Glutamatergic neuron (in vitro differentiated cells): ENCODE results near the gene LSMEM2. TPM values are rescaled to one million over a fixed set of nuclear protein-coding genes. Genes with fewer than 3 reads are reported as not detected.

Experiments used
- DNase-seq: peaks from one replicate; pipeline ENCODE4 v3.0.0; 2022
- H3K27ac Mint-ChIP-seq: one replicate; pipeline ENCODE4 v1.8.0; 2020; ENCODE audit warnings: mild to moderate bottlenecking, mixed read lengths, inconsistent platforms; ENCODE audit not compliant: unreplicated experiment
- H3K27me3 Mint-ChIP-seq: one replicate; pipeline ENCODE4 v1.8.0; 2020; ENCODE audit warnings: mild to moderate bottlenecking, moderate library complexity, mixed read lengths, inconsistent platforms; ENCODE audit not compliant: unreplicated experiment
- H3K36me3 Mint-ChIP-seq: one replicate; pipeline ENCODE4 v1.8.0; 2020; ENCODE audit warnings: mild to moderate bottlenecking, mixed read lengths, inconsistent platforms; ENCODE audit not compliant: unreplicated experiment
- H3K4me1 Mint-ChIP-seq: one replicate; pipeline ENCODE4 v1.8.0; 2020; ENCODE audit warnings: mild to moderate bottlenecking, low read depth, mixed read lengths, inconsistent platforms; ENCODE audit not compliant: unreplicated experiment
- H3K4me3 Mint-ChIP-seq: one replicate; pipeline ENCODE4 v1.8.0; 2020; ENCODE audit warnings: mild to moderate bottlenecking, mixed read lengths, inconsistent platforms; ENCODE audit not compliant: unreplicated experiment
- H3K9me3 Mint-ChIP-seq: one replicate; pipeline ENCODE4 v1.8.0; 2020; ENCODE audit warnings: mild to moderate bottlenecking, moderate library complexity, mixed read lengths, inconsistent platforms; ENCODE audit not compliant: unreplicated experiment
- total RNA-seq: library from RNA; stranded (reverse); fragmentation: NEBNext Ultra II Directional; extraction: Animal tissue kit (Norgen Biotek cat#: 25700); gene quantifications from one replicate; pipeline ENCODE4 v1.2.1, GENCODE V29; 2021; ENCODE audit not compliant: unreplicated experiment
- TF ChIP-seq, protein P1 (sequence below): fragments of 200-600 bp; sonication (generic); IDR thresholded peaks from one replicate; pipeline ENCODE4 v1.5.0; 2021; ENCODE audit not compliant: partially characterized antibody, unreplicated experiment

Gene LSMEM2
- total RNA-seq, 1 donor from 2014 or later: not detected

DNA sequence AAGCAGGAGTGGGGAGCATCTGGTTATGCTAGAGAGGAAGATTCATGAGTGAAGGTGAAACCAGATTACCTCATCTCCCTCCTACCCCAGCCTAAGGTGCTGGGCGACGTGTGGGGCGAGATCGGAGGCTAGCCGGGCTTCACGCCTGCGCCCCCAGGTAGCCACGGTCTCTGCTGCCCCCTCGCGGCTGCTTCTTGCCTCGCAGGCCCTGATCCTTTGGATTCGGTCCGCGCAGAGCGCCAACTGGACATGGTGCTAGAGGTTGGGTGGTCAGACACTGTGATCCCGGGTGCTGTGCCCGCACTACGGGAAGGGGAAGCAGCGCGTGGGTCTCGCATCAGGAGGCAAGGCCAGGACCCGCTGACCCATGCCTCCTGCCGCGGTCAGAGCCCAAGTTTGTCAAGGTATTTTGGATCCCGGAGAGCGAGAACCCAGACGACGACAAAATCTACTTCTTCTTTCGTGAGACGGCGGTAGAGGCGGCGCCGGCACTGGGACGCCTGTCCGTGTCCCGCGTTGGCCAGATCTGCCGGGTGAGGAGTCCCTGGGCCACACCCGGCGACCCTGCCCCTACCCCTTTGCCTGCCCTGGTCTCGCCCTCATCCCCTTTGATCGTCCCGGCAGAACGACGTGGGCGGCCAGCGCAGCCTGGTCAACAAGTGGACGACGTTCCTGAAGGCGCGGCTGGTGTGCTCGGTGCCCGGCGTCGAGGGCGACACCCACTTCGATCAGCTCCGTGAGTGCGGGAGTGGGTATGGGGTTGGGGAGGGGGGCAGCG lies 5.8 kb upstream of the LSMEM2 start:
- Mint-ChIP-seq H3K27ac (no peak overlapping the region), H3K9me3 (peaks cover 7% of the 10 kb centered on the region), H3K4me3 (no peak overlapping the region), H3K4me1 (peaks cover 4% of the 10 kb centered on the region), H3K27me3 (peaks cover 18% of the 10 kb centered on the region), H3K36me3 (no peaks in the 10 kb centered on the region)
- TF ChIP-seq, protein P1, sequence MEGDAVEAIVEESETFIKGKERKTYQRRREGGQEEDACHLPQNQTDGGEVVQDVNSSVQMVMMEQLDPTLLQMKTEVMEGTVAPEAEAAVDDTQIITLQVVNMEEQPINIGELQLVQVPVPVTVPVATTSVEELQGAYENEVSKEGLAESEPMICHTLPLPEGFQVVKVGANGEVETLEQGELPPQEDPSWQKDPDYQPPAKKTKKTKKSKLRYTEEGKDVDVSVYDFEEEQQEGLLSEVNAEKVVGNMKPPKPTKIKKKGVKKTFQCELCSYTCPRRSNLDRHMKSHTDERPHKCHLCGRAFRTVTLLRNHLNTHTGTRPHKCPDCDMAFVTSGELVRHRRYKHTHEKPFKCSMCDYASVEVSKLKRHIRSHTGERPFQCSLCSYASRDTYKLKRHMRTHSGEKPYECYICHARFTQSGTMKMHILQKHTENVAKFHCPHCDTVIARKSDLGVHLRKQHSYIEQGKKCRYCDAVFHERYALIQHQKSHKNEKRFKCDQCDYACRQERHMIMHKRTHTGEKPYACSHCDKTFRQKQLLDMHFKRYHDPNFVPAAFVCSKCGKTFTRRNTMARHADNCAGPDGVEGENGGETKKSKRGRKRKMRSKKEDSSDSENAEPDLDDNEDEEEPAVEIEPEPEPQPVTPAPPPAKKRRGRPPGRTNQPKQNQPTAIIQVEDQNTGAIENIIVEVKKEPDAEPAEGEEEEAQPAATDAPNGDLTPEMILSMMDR: peak; percentile 97
- peak; percentile 91 for DNase-seq

DNA sequence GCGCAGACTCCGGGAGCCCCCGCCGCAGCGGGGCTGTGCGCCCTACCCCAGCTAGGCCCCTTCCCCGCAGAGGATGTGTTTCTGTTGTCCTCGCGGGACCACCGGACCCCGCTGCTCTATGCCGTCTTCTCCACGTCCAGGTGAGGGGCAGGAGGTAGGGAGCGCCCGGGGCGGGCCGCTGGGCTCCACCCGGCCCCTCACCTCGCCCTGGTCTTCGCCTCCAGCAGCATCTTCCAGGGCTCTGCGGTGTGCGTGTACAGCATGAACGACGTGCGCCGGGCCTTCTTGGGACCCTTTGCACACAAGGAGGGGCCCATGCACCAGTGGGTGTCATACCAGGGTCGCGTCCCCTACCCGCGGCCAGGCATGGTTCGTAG lies 5.2 kb upstream of the LSMEM2 start:
- Mint-ChIP-seq H3K4me1 (peaks cover 3% of the 10 kb centered on the region), H3K27me3 (peaks cover 17% of the 10 kb centered on the region), H3K9me3 (peaks cover 5% of the 10 kb centered on the region), H3K4me3 (no peak overlapping the region), H3K36me3 (no peaks in the 10 kb centered on the region), H3K27ac (no peak overlapping the region)
- TF ChIP-seq, protein P1: no peak
- no peak for DNase-seq

DNA sequence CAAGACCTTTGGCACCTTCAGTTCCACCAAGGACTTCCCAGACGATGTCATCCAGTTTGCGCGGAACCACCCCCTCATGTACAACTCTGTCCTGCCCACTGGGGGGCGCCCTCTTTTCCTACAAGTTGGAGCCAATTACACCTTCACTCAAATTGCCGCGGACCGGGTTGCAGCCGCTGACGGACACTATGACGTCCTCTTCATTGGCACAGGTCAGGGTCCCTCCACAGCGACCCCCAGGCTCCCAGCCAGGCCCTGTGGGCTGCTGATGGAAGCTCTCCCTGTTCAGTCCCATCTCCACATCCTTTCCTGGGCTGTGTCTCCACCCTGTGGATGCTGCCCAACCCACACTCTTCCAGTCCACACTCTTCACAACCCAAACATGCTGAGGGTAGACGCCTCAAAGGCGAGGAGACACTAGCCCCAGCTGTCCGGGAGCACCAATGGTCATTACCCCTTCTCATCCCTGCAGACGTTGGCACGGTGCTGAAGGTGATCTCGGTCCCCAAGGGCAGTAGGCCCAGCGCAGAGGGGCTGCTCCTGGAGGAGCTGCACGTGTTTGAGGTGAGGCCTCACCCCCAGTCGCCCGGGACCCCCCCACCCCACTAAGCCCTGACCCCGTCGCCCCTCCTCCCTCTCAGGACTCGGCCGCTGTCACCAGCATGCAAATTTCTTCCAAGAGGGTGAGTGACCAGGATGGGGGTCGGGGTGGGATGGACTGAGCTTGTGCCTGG lies 4.3 kb upstream of the LSMEM2 start:
- Mint-ChIP-seq H3K4me3 (no peak overlapping the region), H3K4me1 (peaks cover 2% of the 10 kb centered on the region), H3K27me3 (peaks cover 16% of the 10 kb centered on the region), H3K9me3 (peaks cover 4% of the 10 kb centered on the region), H3K27ac (no peak overlapping the region), H3K36me3 (no peaks in the 10 kb centered on the region)
- peak; percentile 76 for DNase-seq
- TF ChIP-seq, protein P1: peak; percentile 86

DNA sequence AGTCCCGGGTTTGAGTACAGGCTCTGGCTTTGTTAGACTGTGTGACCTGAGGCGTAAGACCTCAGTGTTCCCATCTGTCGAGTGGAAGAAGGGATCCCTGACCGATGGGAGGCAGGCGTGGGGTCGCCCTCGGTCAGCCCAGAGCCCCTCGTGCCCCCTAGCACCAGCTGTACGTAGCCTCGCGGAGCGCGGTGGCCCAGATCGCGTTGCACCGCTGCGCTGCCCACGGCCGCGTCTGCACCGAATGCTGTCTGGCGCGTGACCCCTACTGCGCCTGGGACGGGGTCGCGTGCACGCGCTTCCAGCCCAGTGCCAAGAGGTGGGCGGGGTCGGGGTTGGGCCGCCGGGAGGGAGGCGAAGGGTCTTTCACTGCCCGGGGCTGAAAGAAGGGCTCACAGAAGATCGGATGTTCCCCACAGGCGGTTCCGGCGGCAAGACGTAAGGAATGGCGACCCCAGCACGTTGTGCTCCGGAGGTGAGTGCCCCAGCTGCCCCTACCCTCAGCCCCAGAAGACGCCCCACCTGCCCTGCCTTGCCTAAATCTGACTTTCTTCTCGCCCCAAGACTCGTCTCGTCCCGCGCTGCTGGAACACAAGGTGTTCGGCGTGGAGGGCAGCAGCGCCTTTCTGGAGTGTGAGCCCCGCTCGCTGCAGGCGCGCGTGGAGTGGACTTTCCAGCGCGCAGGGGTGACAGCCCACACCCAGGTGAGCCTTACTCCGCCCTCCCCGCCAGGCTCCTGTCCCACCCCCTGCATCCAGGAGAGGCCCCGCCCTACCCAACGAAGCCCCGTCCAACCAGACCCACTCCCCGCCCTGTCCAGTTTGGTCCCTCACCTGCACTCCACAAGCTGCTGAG lies 3.5 kb upstream of the LSMEM2 start:
- Mint-ChIP-seq H3K27me3 (peaks cover 16% of the 10 kb centered on the region), H3K9me3 (peaks cover 4% of the 10 kb centered on the region), H3K27ac (no peak overlapping the region), H3K4me3 (peak overlapping the region; percentile 49), H3K36me3 (no peaks in the 10 kb centered on the region), H3K4me1 (peaks cover 2% of the 10 kb centered on the region)
- TF ChIP-seq, protein P1: no peak
- no peak for DNase-seq
